Liver (tissue), 3 donors: ENCODE data around the gene LTN1.

Source experiments
- CTCF ChIP-seq: fragments of 150-350 bp; IDR thresholded peaks from 2 replicates; pipeline ENCODE4 v1.5.1; 2017; ENCODE audit warnings: improper control_type of control experiment, low read depth, low read length; ENCODE audit not compliant: missing input control
- RAD21 ChIP-seq, 2 donors: IDR thresholded peaks; 2 replicates each; pipeline ENCODE4 v1.6.1; 2016; ENCODE audit warnings: antibody characterized with exemption in 2 of 2, mild to moderate bottlenecking in 2 of 2
- REST ChIP-seq: IDR thresholded peaks from 2 replicates; pipeline ENCODE4 v1.6.1; 2016; ENCODE audit warnings: antibody characterized with exemption, mild to moderate bottlenecking
- RXRA ChIP-seq, 2 donors: IDR thresholded peaks; 2 replicates each; pipeline ENCODE4 v1.6.1; 2017 to 2018; ENCODE audit warnings: antibody characterized with exemption in 2 of 2, mild to moderate bottlenecking in 1 of 2
- TF ChIP-seq, protein P1 (sequence below): IDR thresholded peaks from 2 replicates; pipeline ENCODE4 v1.6.1; 2016; ENCODE audit warnings: antibody characterized with exemption
- donor health status: healthy.
- donor health status: healthy.

DNA sequence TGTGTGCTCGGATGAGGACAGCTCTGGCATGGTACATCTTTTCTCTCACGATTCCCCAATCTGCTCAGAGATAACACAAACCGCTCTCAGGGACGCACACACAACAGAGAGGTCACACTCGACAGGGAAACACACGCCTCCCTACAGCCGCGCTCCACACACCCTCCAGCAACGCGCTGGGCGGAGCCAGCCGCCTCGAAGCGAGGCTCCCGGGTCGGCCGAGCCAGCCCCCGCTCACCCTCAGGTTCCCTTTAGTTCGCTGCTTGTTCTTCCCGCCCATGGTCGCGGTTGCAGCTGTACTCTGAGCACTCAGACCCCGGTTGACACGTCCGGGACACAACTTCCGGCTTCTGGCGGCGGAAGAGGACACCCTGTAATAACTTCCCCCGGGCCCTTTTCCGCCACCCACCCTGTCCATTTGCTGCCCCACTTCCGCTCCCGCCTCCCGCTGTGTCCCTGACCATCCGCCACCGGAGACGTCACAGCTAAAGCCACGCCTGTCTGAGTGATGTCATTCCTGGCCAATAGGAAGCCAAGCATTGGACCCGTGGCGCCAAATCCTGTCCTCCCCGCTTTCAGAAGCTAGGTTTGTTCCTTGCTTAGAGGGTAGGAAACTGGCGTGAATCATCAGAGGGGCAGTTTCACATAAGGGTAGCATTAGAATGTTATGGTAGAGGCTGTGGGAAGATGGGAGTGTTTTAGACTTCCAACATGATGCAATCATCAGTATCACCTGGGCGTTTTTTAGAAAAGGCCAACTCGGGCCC lies at the start of gene LTN1:
- no peak for TF ChIP-seq CTCF
- TF ChIP-seq REST, result no peak
- TF ChIP-seq RAD21 (IDR thresholded peaks at IDR 0.05), result peak in 1 of 2 donors; percentile 23
- TF ChIP-seq RXRA (IDR thresholded peaks at IDR 0.05), result peak; percentile 33 to 55
- TF ChIP-seq, protein P1, sequence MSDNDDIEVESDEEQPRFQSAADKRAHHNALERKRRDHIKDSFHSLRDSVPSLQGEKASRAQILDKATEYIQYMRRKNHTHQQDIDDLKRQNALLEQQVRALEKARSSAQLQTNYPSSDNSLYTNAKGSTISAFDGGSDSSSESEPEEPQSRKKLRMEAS, result peak; percentile 66
